GM12801 (cell line): Measurements from ENCODE around the gene CCDC34.

Source experiments
- CTCF ChIP-seq: IDR thresholded peaks from one replicate; pipeline ENCODE4 v1.5.1; 2011; ENCODE audit warnings: control low read depth; ENCODE audit not compliant: insufficient read length; ENCODE audit errors: extremely low read depth

CCDC34 gene

GRCh38 chr11:27329867-27330632 lies 33.0 kb downstream of the CCDC34 start:
- no peak for TF ChIP-seq CTCF

- no peak for TF ChIP-seq CTCF
Observed at GRCh38 chr11:27328614-27329013, 34.4 kb downstream of the CCDC34 start.

- TF ChIP-seq CTCF, result no peak
Observed at GRCh38 chr11:27319072-27319471, 43.9 kb downstream of the CCDC34 start.

- TF ChIP-seq CTCF, result no peak
Observed at GRCh38 chr11:27317751-27318150, 45.3 kb downstream of the CCDC34 start.

GRCh38 chr11:27315836-27316235 lies 47.2 kb downstream of the CCDC34 start:
- TF ChIP-seq CTCF, result no peak

GRCh38 chr11:27313157-27313821 lies 49.7 kb downstream of the CCDC34 start:
- no peak for TF ChIP-seq CTCF

GRCh38 chr11:27312110-27312509 lies 50.9 kb downstream of the CCDC34 start:
- no peak for TF ChIP-seq CTCF
